Right lobe of liver (tissue), 4 donors: ENCODE results near the gene PSMB7.

Experiments used
- CTCF ChIP-seq, 4 donors: fragments of 200-600 bp in 3 of 4; fragments of 450-650 bp in 1 of 4; IDR thresholded peaks; one replicate each; pipeline versions ENCODE4 v1.5.1 to v1.8.0; 2016 to 2022; ENCODE audit warnings: antibody characterized with exemption in 4 of 4, mild to moderate bottlenecking in 2 of 4
- POLR2A ChIP-seq: fragments of 450-650 bp; IDR thresholded peaks from one replicate; pipeline ENCODE4 v1.6.1; 2017; ENCODE audit warnings: antibody characterized with exemption, mild to moderate bottlenecking
- donor health status: DM: no; HTN: no; CAD: no.
- donor health status: DM: no; HTN: no; CAD: no.
- donor health status: DM: no; HTN: yes; CAD: no.

- no peak for TF ChIP-seq CTCF (IDR thresholded peaks at IDR 0.05)
- TF ChIP-seq POLR2A = no peak
Observed at GRCh38 chr9:124311283-124311682, 104.0 kb downstream of the PSMB7 start.
